H1 (cell line): ENCODE measurements around the gene AATK. TPM values are rescaled to one million over a fixed set of nuclear protein-coding genes. Genes with fewer than 3 reads are reported as not detected.

Experiments
- EP300 ChIP-seq, 2 experiments: IDR thresholded peaks; 1 replicate in 1 of 2; 2 replicates in 1 of 2; pipeline ENCODE4 v1.6.1; 2011 to 2012; ENCODE audit warnings: low read depth in 2 of 2, low read length in 2 of 2, mild to moderate bottlenecking in 2 of 2, borderline replicate concordance in 1 of 2, inconsistent platforms in 1 of 2, moderate library complexity in 1 of 2
- HDAC2 ChIP-seq, 2 experiments: fragments of 300-600 bp in 1 of 2; sonication (generic) in 1 of 2; IDR thresholded peaks; 2 replicates each; pipeline ENCODE4 v1.6.1; 2011 to 2012; ENCODE audit warnings: low read depth in 2 of 2, low read length in 2 of 2, mild to moderate bottlenecking in 2 of 2, moderate library complexity in 2 of 2, borderline replicate concordance in 1 of 2, inconsistent platforms in 1 of 2
- TAF7 ChIP-seq: optimal IDR thresholded peaks from 2 replicates; pipeline ENCODE3; 2011; ENCODE audit warnings: low read depth, mild to moderate bottlenecking, inconsistent platforms, low read length, moderate library complexity, borderline replicate concordance
- polyA plus RNA-seq, 7 experiments: library from polyadenylated mRNA; depleted of rRNA in 3 of 7; stranded (reverse) in 5 of 7; unstranded in 2 of 7; fragments of >200 nt in 5 of 7; fragments of 200-250 nt in 2 of 7; gene quantifications; 1 replicate in 5 of 7; 2 replicates in 1 of 7; 4 replicates in 1 of 7; pipeline versions ENCODE4 v1.2.1 to v1.2.3, GENCODE V29; 2011 to 2013; ENCODE audit warnings: missing spikeins in 2 of 7, mixed read lengths in 2 of 7
- total RNA-seq: library from RNA; stranded (reverse); fragmentation: NEBNext Ultra II Directional; extraction: Animal tissue kit (Norgen Biotek cat#: 25700); gene quantifications from 2 replicates; pipeline ENCODE4 v1.2.1, GENCODE V29; 2021

The AATK gene
- total and polyA plus RNA-seq, 2 of the 8 experiments (the other 6 are each of a cell fraction or from before 2014, with no cell fraction given): 1.7 to 3.5 TPM

- TF ChIP-seq EP300 (IDR thresholded peaks at IDR 0.05; ENCODE audit: borderline replicate concordance in 1 of 2, low read depth in 2 of 2, low read length in 2 of 2) (no peak), TAF7 (no peak), HDAC2 (IDR thresholded peaks at IDR 0.05; ENCODE audit: borderline replicate concordance in 1 of 2, low read depth in 2 of 2, low read length in 2 of 2) (no peak)
Measured at GRCh38 chr17:81100668-81101067, 65.4 kb downstream of the AATK start (continued).
